ENCODE data around the gene GPR162. TPM values are rescaled to one million over a fixed set of nuclear protein-coding genes. Genes with fewer than 3 reads are reported as not detected.
A peak's percentile ranks its signal among the peaks of the same experiment; 100 is the strongest.

The GPR162 gene
- total RNA-seq, 3 donors from 2014 or later (not counting 1 experiment from before 2014, with no cell fraction given) = 0.39 to 2.1 (median 0.68) TPM

GRCh38 chr12:6849976-6850560 is 28.4 kb downstream of the GPR162 start:
- DNase-seq = no peak
- Histone ChIP-seq H3K4me1 (ENCODE audit: control insufficient read depth, insufficient read depth, low read length) (peaks cover 22% of the 10 kb centered on the region), H3K36me3 (ENCODE audit: control insufficient read depth, insufficient read depth, low read length) (no peaks in the 10 kb centered on the region), H3K27ac (ENCODE audit: low read length) (no peak overlapping the region), H3K27me3 (ENCODE audit: control insufficient read depth, insufficient read depth, low read length) (no peaks in the 10 kb centered on the region), H3K4me3 (ENCODE audit: low read length) (no peak overlapping the region), H3K9me3 (ENCODE audit: control insufficient read depth, insufficient read depth, low read length) (no peaks in the 10 kb centered on the region)
- Mint-ChIP-seq H3K4me1 (peaks cover 8 to 43% of the 10 kb centered on the region in 2 donors), H3K4me3 (peak overlapping the region; percentile 13), H3K27ac (peak overlapping the region in 1 of 2 donors; percentile 55), H3K9me3 (no peaks in the 10 kb centered on the region), H3K27me3 (ENCODE audit: low read depth in 2 of 2) (no peaks in the 10 kb centered on the region), H3K36me3 (no peaks in the 10 kb centered on the region)
- WGBS (ENCODE audit: insufficient coverage) = 92% methylated on average over 10 of the region's 10 CpGs
- TF ChIP-seq, protein P1, sequence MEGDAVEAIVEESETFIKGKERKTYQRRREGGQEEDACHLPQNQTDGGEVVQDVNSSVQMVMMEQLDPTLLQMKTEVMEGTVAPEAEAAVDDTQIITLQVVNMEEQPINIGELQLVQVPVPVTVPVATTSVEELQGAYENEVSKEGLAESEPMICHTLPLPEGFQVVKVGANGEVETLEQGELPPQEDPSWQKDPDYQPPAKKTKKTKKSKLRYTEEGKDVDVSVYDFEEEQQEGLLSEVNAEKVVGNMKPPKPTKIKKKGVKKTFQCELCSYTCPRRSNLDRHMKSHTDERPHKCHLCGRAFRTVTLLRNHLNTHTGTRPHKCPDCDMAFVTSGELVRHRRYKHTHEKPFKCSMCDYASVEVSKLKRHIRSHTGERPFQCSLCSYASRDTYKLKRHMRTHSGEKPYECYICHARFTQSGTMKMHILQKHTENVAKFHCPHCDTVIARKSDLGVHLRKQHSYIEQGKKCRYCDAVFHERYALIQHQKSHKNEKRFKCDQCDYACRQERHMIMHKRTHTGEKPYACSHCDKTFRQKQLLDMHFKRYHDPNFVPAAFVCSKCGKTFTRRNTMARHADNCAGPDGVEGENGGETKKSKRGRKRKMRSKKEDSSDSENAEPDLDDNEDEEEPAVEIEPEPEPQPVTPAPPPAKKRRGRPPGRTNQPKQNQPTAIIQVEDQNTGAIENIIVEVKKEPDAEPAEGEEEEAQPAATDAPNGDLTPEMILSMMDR (IDR thresholded peaks at IDR 0.05) = no peak
- no peak for ATAC-seq
- intact Hi-C loops (cut with micrococcal nuclease) = no loop called here

- Histone ChIP-seq H3K36me3 (ENCODE audit: control insufficient read depth, insufficient read depth, low read length) (peaks cover 3% of the 10 kb centered on the region), H3K9me3 (ENCODE audit: control insufficient read depth, insufficient read depth, low read length) (no peaks in the 10 kb centered on the region), H3K27me3 (ENCODE audit: control insufficient read depth, insufficient read depth, low read length) (no peaks in the 10 kb centered on the region), H3K4me3 (ENCODE audit: low read length) (peak overlapping the region; percentile 76), H3K27ac (ENCODE audit: low read length) (no peak overlapping the region), H3K4me1 (ENCODE audit: control insufficient read depth, insufficient read depth, low read length) (peaks cover 22% of the 10 kb centered on the region)
- Mint-ChIP-seq H3K27ac (peak overlapping the region; percentile 95 to 99), H3K4me1 (peaks cover 8 to 43% of the 10 kb centered on the region in 2 donors), H3K36me3 (no peaks in the 10 kb centered on the region), H3K4me3 (no peak overlapping the region), H3K27me3 (ENCODE audit: low read depth in 2 of 2) (no peaks in the 10 kb centered on the region), H3K9me3 (no peaks in the 10 kb centered on the region)
- intact Hi-C loops (cut with micrococcal nuclease) = no loop called here
- ATAC-seq (no peak), DNase-seq (no peak)
- WGBS (ENCODE audit: insufficient coverage) = 69% methylated on average over 16 of the region's 16 CpGs
- TF ChIP-seq, protein P1 (IDR thresholded peaks at IDR 0.05) = no peak
Measured at GRCh38 chr12:6850796-6851152, 29.2 kb downstream of the GPR162 start.

DNA sequence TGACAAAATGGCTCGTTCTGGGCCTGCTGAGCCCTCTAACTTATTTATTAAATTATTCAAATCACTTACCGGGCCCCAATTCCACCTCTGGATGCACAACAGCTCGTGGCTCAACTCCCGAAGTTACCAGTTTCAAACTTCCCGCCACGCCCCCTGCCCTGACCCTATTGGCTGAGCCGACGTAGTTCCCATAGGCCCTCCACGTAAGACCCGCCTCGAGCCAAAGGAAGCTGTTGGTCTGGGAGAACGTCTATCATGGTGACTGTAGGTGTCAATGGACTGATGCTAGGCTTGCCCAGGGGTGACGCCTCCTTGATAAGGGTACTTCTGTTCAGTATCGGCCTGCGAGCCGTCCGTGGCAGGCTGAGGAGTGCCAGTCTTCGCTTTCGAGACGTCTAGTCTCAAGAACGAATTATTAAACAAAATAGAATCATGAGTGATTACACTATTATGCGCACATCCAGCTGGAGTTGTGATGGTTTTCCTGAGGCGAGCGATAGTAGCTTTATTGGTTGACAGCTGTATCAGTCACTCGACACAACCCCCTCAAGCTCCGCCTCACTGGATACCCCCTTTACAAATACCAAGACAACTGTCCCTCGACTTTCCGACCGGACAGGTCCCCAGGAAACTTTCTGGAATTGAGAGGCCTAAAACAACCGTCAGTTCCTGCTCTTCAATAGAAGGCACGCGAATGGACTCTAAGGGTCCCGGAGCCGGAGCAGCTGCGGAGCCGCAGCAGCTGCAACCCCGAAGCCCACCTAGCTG is 29.7 kb downstream of the GPR162 start, which contains the start of gene CDCA3:
TSS of gene CDCA3 (minus strand) at position 134 of the 768 bp plus-strand sequence. CDS start 334 bp downstream, outside the sequence.
- Histone ChIP-seq H3K27me3 (ENCODE audit: control insufficient read depth, insufficient read depth, low read length) (no peaks in the 10 kb centered on the region), H3K4me3 (ENCODE audit: low read length) (peak within 1 kb of the TSS; percentile 76), H3K4me1 (ENCODE audit: control insufficient read depth, insufficient read depth, low read length) (peaks cover 22% of the 10 kb centered on the region), H3K27ac (ENCODE audit: low read length) (peak within 1 kb of the TSS; percentile 95), H3K9me3 (ENCODE audit: control insufficient read depth, insufficient read depth, low read length) (no peaks in the 10 kb centered on the region), H3K36me3 (ENCODE audit: control insufficient read depth, insufficient read depth, low read length) (peaks cover 7% of the 10 kb centered on the region)
- Mint-ChIP-seq H3K27ac (peak within 1 kb of the TSS; percentile 95 to 99), H3K9me3 (no peaks in the 10 kb centered on the region), H3K4me3 (peak within 1 kb of the TSS; percentile 91), H3K4me1 (peaks cover 8 to 43% of the 10 kb centered on the region in 2 donors), H3K36me3 (no peaks in the 10 kb centered on the region), H3K27me3 (ENCODE audit: low read depth in 2 of 2) (no peaks in the 10 kb centered on the region)
- TF ChIP-seq, protein P1 (IDR thresholded peaks at IDR 0.05) = no peak
- DNase-seq = peak; percentile 84 to 97
- intact Hi-C loops (cut with micrococcal nuclease) = no loop called here
- under 1% methylated on average over 37 of the region's 37 CpGs for WGBS (ENCODE audit: insufficient coverage)
- ATAC-seq = peak; percentile 49 to 71 (median 55)
